IPS DF 6.9 (cell line): Measurements from ENCODE around the gene MMP3.
A peak's percentile ranks its signal among the peaks of the same experiment; 100 is the strongest.

ENCODE experiments used
- DNase-seq: peaks from one replicate; pipeline ENCODE4 v3.0.0-alpha.2; 2013; ENCODE audit warnings: low read depth, low spot score
- H3K27ac ChIP-seq: one replicate; pipeline ENCODE4 v1.5.1; 2013; ENCODE audit warnings: low read length, control low read depth
- H3K27me3 ChIP-seq: 2 replicates; pipeline ENCODE4 v1.6.1; 2013; ENCODE audit warnings: mild to moderate bottlenecking, low read length; ENCODE audit not compliant: control insufficient read depth, insufficient read depth
- H3K36me3 ChIP-seq: 2 replicates; pipeline ENCODE4 v1.6.1; 2013; ENCODE audit warnings: low read length; ENCODE audit not compliant: control insufficient read depth, insufficient read depth
- H3K4me1 ChIP-seq: 2 replicates; pipeline ENCODE4 v1.6.1; 2013; ENCODE audit warnings: low read length; ENCODE audit not compliant: control insufficient read depth, insufficient read depth
- H3K4me3 ChIP-seq: 2 replicates; pipeline ENCODE4 v1.5.1; 2013; ENCODE audit warnings: mild to moderate bottlenecking, low read length
- H3K9me3 ChIP-seq: 2 replicates; pipeline ENCODE4 v1.6.1; 2013; ENCODE audit warnings: low read length, inconsistent platforms; ENCODE audit not compliant: control insufficient read depth, insufficient read depth
- WGBS: extraction: QIAGEN DNeasy Blood & Tissue Kit; methylation state at CpG from one replicate; pipeline ENCODE4 v1.1.7; 2013; ENCODE audit warnings: mixed read lengths, missing lambda C conversion rate; ENCODE audit not compliant: insufficient read length, insufficient coverage; 5-methylcytosine and 5-hydroxymethylcytosine counted together

MMP3 gene

GRCh38 chr11:102832612-102833011 lies 10.8 kb downstream of the MMP3 start:
- no peak for DNase-seq
- Histone ChIP-seq H3K9me3 (no peaks in the 10 kb centered on the region), H3K4me1 (0 out of 2 replicates have a peak, but pooled peaks cover 2% of the 10 kb centered on the region), H3K27ac (no peak overlapping the region), H3K36me3 (no peaks in the 10 kb centered on the region), H3K27me3 (no peaks in the 10 kb centered on the region), H3K4me3 (no peak overlapping the region)
- WGBS: no CpG with 5 or more reads among the region's 7 CpGs

DNA sequence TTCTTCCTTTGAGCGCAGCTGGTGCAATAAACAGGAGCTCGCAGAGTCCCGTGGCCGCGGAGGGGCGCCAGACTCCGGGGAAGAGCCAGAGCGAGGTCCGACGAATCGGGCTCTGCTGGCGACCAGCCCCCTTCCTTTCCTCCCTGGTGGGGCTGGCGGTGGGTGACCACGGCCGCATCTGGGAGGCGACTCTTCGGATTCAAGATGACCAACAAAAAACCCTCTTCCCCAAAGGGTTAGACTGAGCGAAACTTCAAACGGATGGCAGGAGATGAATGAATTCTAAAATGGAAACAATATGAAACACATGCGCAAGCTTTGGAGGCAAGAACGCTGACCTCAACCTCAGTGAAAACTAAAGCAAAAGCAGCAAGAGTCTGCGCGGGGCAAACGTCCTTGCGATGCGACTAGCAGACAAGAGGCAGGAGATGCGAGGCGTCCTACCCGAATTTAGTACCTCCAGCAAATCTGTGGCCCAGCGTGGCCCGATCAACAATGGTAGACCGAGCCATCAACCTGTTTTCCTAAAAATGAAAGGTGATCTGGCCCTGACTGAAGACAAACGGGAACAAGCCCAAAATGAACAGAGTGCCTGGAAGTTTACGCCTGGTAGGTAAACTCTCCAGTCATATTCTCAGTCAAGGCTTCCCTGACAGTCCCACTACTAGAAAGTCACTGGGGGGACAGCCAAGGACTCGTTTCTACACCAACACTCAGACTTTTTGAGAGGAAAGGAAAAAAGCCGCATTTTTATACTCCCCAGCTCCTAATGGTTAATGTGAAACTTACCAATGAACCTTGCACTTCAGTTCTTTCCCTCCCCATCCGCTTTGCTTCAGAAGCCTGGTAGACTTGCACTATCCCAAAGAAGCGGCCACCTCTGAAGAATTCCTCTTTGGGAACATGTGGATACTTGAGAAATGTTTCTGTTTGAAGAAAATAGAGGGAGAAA lies 11.6 kb downstream of the MMP3 start:
- no peak for DNase-seq
- Histone ChIP-seq H3K4me3 (peak overlapping the region; percentile 12; the same call in 1 of the 2 replicates), H3K27me3 (no peaks in the 10 kb centered on the region), H3K36me3 (no peaks in the 10 kb centered on the region), H3K4me1 (0 out of 2 replicates have a peak, but pooled peaks cover 2% of the 10 kb centered on the region), H3K27ac (no peak overlapping the region), H3K9me3 (no peaks in the 10 kb centered on the region)
- WGBS: no CpG with 5 or more reads among the region's 38 CpGs

DNA sequence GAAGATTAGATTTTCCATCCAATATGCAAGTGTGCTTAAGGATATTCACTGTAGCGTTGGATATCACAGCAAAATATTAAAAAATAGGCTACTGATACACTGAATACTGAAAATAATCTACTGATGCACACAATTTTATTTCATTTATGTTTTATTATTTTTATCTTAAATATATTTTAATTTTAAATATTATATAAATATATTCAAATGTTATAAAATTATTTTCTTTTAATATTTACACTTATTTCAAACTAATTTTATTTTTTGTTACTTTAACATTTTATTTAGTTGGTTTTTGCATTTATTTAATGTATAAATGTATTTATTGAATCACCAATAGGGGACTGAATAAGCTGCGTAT lies 12.3 kb downstream of the MMP3 start:
- no peaks in the 10 kb centered on the region for H3K27me3 ChIP-seq
- no peak for DNase-seq
- no peaks in the 10 kb centered on the region for H3K9me3 ChIP-seq
- no peak overlapping the region for H3K4me3 ChIP-seq
- no peak overlapping the region for H3K27ac ChIP-seq
- H3K4me1 ChIP-seq: 0 out of 2 replicates have a peak, but pooled peaks cover 2% of the 10 kb centered on the region
- no CpG with 5 or more reads among the region's 2 CpGs for WGBS
- H3K36me3 ChIP-seq: no peaks in the 10 kb centered on the region

- no CpG with 5 or more reads among the region's 5 CpGs for WGBS
- Histone ChIP-seq H3K27ac (no peak overlapping the region), H3K27me3 (no peaks in the 10 kb centered on the region), H3K9me3 (no peaks in the 10 kb centered on the region), H3K36me3 (no peaks in the 10 kb centered on the region), H3K4me1 (0 out of 2 replicates have a peak, but pooled peaks cover 2% of the 10 kb centered on the region), H3K4me3 (no peak overlapping the region)
- DNase-seq: no peak
Measured at GRCh38 chr11:102830001-102830727, 13.2 kb downstream of the MMP3 start.

DNA sequence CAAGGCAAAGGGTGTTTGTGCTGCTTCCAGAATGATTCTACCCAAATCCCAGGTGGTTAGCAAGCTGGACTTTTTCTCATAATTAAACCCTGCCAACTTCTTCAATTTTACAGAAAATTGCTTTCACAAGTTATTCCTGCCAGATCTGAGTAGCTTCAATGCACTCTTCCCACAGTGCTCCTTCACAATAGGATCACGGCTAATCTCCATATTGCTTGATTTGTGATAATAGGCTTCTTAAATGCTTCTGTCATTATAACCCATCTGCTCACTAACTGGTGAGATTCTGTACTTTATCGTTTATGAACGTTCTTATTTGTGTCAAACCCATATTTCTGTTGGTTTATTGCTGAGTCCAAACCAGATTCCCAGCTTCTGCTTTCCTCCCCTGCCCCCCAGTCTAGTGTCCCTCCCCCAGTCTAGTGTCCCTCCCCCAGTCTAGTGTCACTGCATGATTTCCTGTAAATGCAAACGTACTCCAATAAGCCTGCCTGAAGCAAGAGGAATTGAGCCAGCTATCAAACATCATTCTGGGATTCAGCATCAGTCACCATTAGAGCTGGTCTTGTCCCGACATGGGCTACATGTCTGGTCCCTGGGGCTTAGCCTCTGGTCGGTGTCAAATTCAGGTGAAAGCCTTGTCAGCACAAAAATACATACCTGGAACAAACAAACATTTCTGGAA lies 14.0 kb downstream of the MMP3 start:
- Histone ChIP-seq H3K9me3 (no peaks in the 10 kb centered on the region), H3K4me1 (0 out of 2 replicates have a peak, but pooled peaks cover 2% of the 10 kb centered on the region), H3K27ac (no peak overlapping the region), H3K4me3 (no peak overlapping the region), H3K27me3 (no peaks in the 10 kb centered on the region), H3K36me3 (no peaks in the 10 kb centered on the region)
- no peak for DNase-seq
- WGBS: no CpG with 5 or more reads among the region's 6 CpGs

GRCh38 chr11:102824556-102824955 lies 18.9 kb downstream of the MMP3 start:
- H3K36me3 ChIP-seq: no peaks in the 10 kb centered on the region
- no peaks in the 10 kb centered on the region for H3K27me3 ChIP-seq
- no peaks in the 10 kb centered on the region for H3K4me1 ChIP-seq
- no CpG with 5 or more reads among the region's 1 CpG for WGBS
- DNase-seq: no peak
- H3K4me3 ChIP-seq: no peak overlapping the region
- H3K27ac ChIP-seq: no peak overlapping the region
- no peaks in the 10 kb centered on the region for H3K9me3 ChIP-seq

DNA sequence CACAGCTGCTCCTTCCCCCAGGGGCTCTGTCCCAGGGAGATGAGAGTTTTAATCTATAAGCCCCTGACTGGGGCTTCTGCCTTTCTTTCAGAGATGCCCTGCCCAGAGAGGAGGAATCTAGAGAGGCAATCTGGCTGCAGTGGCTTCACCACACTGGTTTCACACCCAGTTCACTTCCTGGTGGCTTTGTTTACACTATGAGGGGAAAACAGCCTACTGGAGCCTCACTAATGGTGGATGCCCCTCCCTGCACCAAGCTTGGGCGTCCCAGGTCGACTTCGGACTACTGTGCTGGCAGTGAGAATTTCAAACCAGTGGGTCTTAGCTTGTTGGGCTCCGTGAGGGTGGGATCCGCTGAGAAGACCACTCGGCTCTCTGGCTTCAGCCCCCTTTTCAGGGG lies 23.9 kb downstream of the MMP3 start:
- WGBS: no CpG with 5 or more reads among the region's 6 CpGs
- no peaks in the 10 kb centered on the region for H3K36me3 ChIP-seq

GRCh38 chr11:102813484-102813883 lies 29.9 kb downstream of the MMP3 start:
- no peak overlapping the region for H3K27ac ChIP-seq
- WGBS: no CpG with 5 or more reads among the region's 1 CpG
- no peak for DNase-seq
- no peaks in the 10 kb centered on the region for H3K9me3 ChIP-seq
- H3K4me1 ChIP-seq: no peaks in the 10 kb centered on the region
- no peak overlapping the region for H3K4me3 ChIP-seq
- no peaks in the 10 kb centered on the region for H3K27me3 ChIP-seq
- no peaks in the 10 kb centered on the region for H3K36me3 ChIP-seq

More for the DNA sequence above, 23.9 kb downstream of the MMP3 start:
- no peaks in the 10 kb centered on the region for H3K9me3 ChIP-seq
- H3K27ac ChIP-seq: no peak overlapping the region
- H3K4me3 ChIP-seq: no peak overlapping the region
- H3K4me1 ChIP-seq: no peaks in the 10 kb centered on the region
- DNase-seq: no peak
- no peaks in the 10 kb centered on the region for H3K27me3 ChIP-seq

DNA sequence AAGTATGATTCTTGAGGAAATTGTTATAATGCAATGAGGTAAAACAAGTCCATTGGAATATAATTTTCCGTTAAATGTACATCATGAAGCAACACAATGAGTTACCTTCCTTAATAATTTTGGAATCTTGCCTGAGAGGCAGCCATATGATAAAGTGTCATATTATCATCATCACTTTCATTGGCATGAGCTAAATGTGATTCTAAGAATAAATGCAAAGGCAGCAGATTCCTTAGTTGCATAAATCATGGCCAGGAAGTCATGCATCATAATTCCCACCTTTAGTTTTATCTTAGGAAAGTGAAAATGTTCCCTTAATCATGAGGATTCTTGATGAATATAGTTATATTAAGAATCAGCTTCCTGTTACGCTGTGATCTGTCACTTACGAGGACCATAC lies 31.2 kb downstream of the MMP3 start:
- no peak overlapping the region for H3K4me3 ChIP-seq
- no peaks in the 10 kb centered on the region for H3K9me3 ChIP-seq
- DNase-seq: no peak
- H3K4me1 ChIP-seq: no peaks in the 10 kb centered on the region; the same call in 1 of the 2 replicates
- H3K36me3 ChIP-seq: no peaks in the 10 kb centered on the region
- WGBS: no CpG with 5 or more reads among the region's 3 CpGs
- no peak overlapping the region for H3K27ac ChIP-seq
- no peaks in the 10 kb centered on the region for H3K27me3 ChIP-seq
